ENCODE results near the gene SMYD5.

The SMYD5 gene

DNA sequence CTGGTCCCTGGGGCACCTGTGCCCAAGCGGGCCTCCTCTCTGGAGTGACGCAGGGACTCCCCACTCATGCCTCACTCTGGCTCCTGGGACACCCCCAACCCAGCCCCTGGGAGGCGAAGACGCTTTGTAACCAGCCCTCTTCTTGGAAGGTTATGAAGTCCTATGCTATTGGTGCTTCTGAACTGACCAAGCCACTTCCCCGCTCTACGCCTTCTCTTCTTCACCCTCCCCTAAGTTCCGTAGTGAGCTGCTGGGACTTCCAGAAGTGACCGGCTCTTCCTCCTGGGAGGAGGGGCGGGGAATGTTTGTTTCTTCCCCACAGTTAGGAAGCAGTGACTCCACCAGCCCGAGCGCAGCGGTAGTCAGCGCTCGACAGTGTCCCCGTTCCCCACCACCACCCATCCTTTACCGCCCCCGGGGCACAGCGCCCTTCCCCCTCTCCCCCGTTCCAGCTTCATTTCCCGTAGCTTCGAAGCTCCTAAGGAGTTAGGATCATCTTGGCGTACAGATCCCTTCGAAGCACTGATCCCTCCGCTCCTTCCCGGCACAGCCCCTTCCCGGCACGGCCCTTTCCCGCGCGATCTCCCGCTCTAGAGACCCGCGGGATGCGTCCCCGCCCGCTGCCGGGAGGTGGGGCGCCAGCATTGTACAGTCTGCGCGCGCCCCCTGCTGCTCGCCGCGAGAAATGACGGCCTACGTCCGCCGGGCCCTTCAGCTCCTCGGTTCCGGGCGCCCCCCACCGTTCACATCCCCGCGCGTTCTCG, 37.0 kb upstream of the SMYD5 start (continued):
- TF ChIP-seq ZNF518A (tag by site-specific recombination; conservative IDR thresholded peaks at IDR 0.05; ENCODE audit: low read depth) (no peak), ZNF677 (tag by site-specific recombination; IDR thresholded peaks at IDR 0.05) (no peak), ZNF16 (tag by site-specific recombination; IDR thresholded peaks at IDR 0.05; ENCODE audit: low read depth) (no peak), ZNF10 (tag by site-specific recombination; IDR thresholded peaks at IDR 0.05) (no peak), GFI1B (tag by site-specific recombination; IDR thresholded peaks at IDR 0.05) (no peak), ZNF571 (tag by site-specific recombination; IDR thresholded peaks at IDR 0.05) (no peak), ZNF23 (tag by site-specific recombination; IDR thresholded peaks at IDR 0.05; ENCODE audit: borderline replicate concordance) (no peak), ZNF19 (tag by site-specific recombination; IDR thresholded peaks at IDR 0.05; ENCODE audit: low read depth) (no peak), ZNF2 (tag by site-specific recombination; IDR thresholded peaks at IDR 0.05) (peak; percentile 72; the same call in 1 of the 2 replicates), ZFP69B (tag by site-specific recombination; IDR thresholded peaks at IDR 0.05) (0 out of 2 replicates have a peak, but pooled peaks have one; percentile 34), ZNF223 (tag by site-specific recombination; IDR thresholded peaks at IDR 0.05) (no peak), ZBTB21 (tag by site-specific recombination; IDR thresholded peaks at IDR 0.05) (no peak), ZBTB49 (tag by site-specific recombination; IDR thresholded peaks at IDR 0.05; ENCODE audit: low read depth) (no peak), ZNF792 (tag by site-specific recombination; IDR thresholded peaks at IDR 0.05) (peak; percentile 56; the same call in 1 of the 2 replicates), SP2 (tag by site-specific recombination; IDR thresholded peaks at IDR 0.05) (peak; percentile 66), ZNF146 (tag by site-specific recombination; IDR thresholded peaks at IDR 0.05) (no peak), ZBTB17 (tag by site-specific recombination; IDR thresholded peaks at IDR 0.05) (peak; percentile 91), RBAK (tag by site-specific recombination; IDR thresholded peaks at IDR 0.05) (no peak), IKZF3 (tag by site-specific recombination; IDR thresholded peaks at IDR 0.05) (peak; percentile 93), ZNF302 (tag by site-specific recombination; IDR thresholded peaks at IDR 0.05; ENCODE audit: low read depth) (no peak), KLF8 (tag by site-specific recombination; IDR thresholded peaks at IDR 0.05) (peak; percentile 87), HOXD13 (CRISPR knock-in tag; IDR thresholded peaks at IDR 0.05; ENCODE audit: borderline replicate concordance) (no peak), ZNF214 (tag by site-specific recombination; IDR thresholded peaks at IDR 0.05; ENCODE audit: borderline replicate concordance) (no peak)
- TF ChIP-seq, protein P1, sequence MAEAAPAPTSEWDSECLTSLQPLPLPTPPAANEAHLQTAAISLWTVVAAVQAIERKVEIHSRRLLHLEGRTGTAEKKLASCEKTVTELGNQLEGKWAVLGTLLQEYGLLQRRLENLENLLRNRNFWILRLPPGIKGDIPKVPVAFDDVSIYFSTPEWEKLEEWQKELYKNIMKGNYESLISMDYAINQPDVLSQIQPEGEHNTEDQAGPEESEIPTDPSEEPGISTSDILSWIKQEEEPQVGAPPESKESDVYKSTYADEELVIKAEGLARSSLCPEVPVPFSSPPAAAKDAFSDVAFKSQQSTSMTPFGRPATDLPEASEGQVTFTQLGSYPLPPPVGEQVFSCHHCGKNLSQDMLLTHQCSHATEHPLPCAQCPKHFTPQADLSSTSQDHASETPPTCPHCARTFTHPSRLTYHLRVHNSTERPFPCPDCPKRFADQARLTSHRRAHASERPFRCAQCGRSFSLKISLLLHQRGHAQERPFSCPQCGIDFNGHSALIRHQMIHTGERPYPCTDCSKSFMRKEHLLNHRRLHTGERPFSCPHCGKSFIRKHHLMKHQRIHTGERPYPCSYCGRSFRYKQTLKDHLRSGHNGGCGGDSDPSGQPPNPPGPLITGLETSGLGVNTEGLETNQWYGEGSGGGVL (tag by site-specific recombination; IDR thresholded peaks at IDR 0.05), result no peak
- TF ChIP-seq, protein P2, sequence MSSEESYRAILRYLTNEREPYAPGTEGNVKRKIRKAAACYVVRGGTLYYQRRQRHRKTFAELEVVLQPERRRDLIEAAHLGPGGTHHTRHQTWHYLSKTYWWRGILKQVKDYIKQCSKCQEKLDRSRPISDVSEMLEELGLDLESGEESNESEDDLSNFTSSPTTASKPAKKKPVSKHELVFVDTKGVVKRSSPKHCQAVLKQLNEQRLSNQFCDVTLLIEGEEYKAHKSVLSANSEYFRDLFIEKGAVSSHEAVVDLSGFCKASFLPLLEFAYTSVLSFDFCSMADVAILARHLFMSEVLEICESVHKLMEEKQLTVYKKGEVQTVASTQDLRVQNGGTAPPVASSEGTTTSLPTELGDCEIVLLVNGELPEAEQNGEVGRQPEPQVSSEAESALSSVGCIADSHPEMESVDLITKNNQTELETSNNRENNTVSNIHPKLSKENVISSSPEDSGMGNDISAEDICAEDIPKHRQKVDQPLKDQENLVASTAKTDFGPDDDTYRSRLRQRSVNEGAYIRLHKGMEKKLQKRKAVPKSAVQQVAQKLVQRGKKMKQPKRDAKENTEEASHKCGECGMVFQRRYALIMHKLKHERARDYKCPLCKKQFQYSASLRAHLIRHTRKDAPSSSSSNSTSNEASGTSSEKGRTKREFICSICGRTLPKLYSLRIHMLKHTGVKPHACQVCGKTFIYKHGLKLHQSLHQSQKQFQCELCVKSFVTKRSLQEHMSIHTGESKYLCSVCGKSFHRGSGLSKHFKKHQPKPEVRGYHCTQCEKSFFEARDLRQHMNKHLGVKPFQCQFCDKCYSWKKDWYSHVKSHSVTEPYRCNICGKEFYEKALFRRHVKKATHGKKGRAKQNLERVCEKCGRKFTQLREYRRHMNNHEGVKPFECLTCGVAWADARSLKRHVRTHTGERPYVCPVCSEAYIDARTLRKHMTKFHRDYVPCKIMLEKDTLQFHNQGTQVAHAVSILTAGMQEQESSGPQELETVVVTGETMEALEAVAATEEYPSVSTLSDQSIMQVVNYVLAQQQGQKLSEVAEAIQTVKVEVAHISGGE (tag by site-specific recombination; conservative IDR thresholded peaks at IDR 0.05; ENCODE audit: low read depth), result 0 out of 2 replicates have a peak, but pooled peaks have one; percentile 14
- TF ChIP-seq, protein P3, sequence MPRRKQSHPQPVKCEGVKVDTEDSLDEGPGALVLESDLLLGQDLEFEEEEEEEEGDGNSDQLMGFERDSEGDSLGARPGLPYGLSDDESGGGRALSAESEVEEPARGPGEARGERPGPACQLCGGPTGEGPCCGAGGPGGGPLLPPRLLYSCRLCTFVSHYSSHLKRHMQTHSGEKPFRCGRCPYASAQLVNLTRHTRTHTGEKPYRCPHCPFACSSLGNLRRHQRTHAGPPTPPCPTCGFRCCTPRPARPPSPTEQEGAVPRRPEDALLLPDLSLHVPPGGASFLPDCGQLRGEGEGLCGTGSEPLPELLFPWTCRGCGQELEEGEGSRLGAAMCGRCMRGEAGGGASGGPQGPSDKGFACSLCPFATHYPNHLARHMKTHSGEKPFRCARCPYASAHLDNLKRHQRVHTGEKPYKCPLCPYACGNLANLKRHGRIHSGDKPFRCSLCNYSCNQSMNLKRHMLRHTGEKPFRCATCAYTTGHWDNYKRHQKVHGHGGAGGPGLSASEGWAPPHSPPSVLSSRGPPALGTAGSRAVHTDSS (tag by site-specific recombination; IDR thresholded peaks at IDR 0.05), result no peak
